Natural killer cell (primary cell): Measurements from ENCODE around the gene CBARP. TPM values are rescaled to one million over a fixed set of nuclear protein-coding genes. Genes with fewer than 3 reads are reported as not detected.

ENCODE experiments used
- ATAC-seq, 3 donors: fragments of 150-1000 bp in 2 of 3; fragments of 200-7000 bp in 1 of 3; cut with Tn5 transposase; 1 replicate in 1 of 3; 2 replicates in 2 of 3; pipeline ENCODE4 v1.10.0; 2021; ENCODE audit warnings: mild to moderate bottlenecking in 2 of 3, moderate library complexity in 2 of 3
- DNase-seq, 2 donors: peaks; one replicate each; pipeline versions ENCODE4 v3.0.0 to v3.0.0-alpha.2; 2013 to 2021; ENCODE audit warnings: mixed read lengths in 1 of 2
- H3K27ac ChIP-seq: one replicate; pipeline ENCODE4 v1.5.1; 2013; ENCODE audit warnings: mild to moderate bottlenecking, low read length
- H3K27me3 ChIP-seq: one replicate; pipeline ENCODE4 v1.6.1; 2013; ENCODE audit warnings: low read length; ENCODE audit not compliant: control insufficient read depth, insufficient read depth
- H3K36me3 ChIP-seq: one replicate; pipeline ENCODE4 v1.6.1; 2013; ENCODE audit warnings: low read length; ENCODE audit not compliant: control insufficient read depth, insufficient read depth
- H3K4me1 ChIP-seq: one replicate; pipeline ENCODE4 v1.6.1; 2013; ENCODE audit warnings: low read length; ENCODE audit not compliant: control insufficient read depth, insufficient read depth
- H3K4me3 ChIP-seq: one replicate; pipeline ENCODE4 v1.5.1; 2013; ENCODE audit warnings: low read length
- H3K9me3 ChIP-seq: one replicate; pipeline ENCODE4 v1.6.1; 2013; ENCODE audit warnings: low read length; ENCODE audit not compliant: control insufficient read depth, insufficient read depth
- H3K27ac Mint-ChIP-seq, 2 donors: one replicate each; pipeline ENCODE4 v1.8.0; 2022; ENCODE audit warnings: mild to moderate bottlenecking in 2 of 2, mixed read lengths in 2 of 2, moderate library complexity in 1 of 2
- H3K27me3 Mint-ChIP-seq, 2 donors: one replicate each; pipeline ENCODE4 v1.8.0; 2022; ENCODE audit warnings: low read depth in 2 of 2, mixed read lengths in 2 of 2
- H3K36me3 Mint-ChIP-seq: one replicate; pipeline ENCODE4 v1.8.0; 2022; ENCODE audit warnings: mixed read lengths
- H3K4me1 Mint-ChIP-seq, 2 donors: one replicate each; pipeline ENCODE4 v1.8.0; 2022; ENCODE audit warnings: mixed read lengths in 2 of 2
- H3K4me3 Mint-ChIP-seq: one replicate; pipeline ENCODE4 v1.8.0; 2022; ENCODE audit warnings: mild to moderate bottlenecking, moderate library complexity, mixed read lengths
- H3K9me3 Mint-ChIP-seq, 2 donors: one replicate each; pipeline ENCODE4 v1.8.0; 2022; ENCODE audit warnings: mixed read lengths in 2 of 2
- CTCF ChIP-seq: fragments of 200-600 bp; IDR thresholded peaks from one replicate; pipeline ENCODE4 v1.8.0; 2022; ENCODE audit warnings: antibody characterized with exemption
- WGBS: methylation state at CpG from one replicate; pipeline ENCODE4 v1.1.7; 2013; ENCODE audit warnings: missing lambda C conversion rate; ENCODE audit not compliant: insufficient coverage; 5-methylcytosine and 5-hydroxymethylcytosine counted together
- intact Hi-C: fragments of 100-400 bp; cut with micrococcal nuclease; formaldehyde crosslinking; loops from one replicate; pipeline ENCODE4 v1.14.2; 2022
- total RNA-seq, 4 donors: library from RNA; stranded (reverse); fragments of 120-200 nt in 1 of 4; gene quantifications; one replicate each; pipeline versions ENCODE4 v1.2.3 to v1.2.4, GENCODE V29; 2013 to 2022

CBARP gene
- total RNA-seq, 3 donors from 2014 or later (not counting 1 experiment from before 2014, with no cell fraction given), result 0.14 to 0.41 TPM; not detected in 1

GRCh38 chr19:1217366-1217765 is 20.4 kb downstream of the CBARP start:
- no peaks in the 10 kb centered on the region for H3K9me3 Mint-ChIP-seq
- H3K27me3 ChIP-seq, result no peaks in the 10 kb centered on the region
- DNase-seq, result no peak
- peaks cover 17% of the 10 kb centered on the region for H3K4me1 ChIP-seq
- WGBS, result 93% methylated on average over 15 of the region's 15 CpGs
- H3K9me3 ChIP-seq, result no peaks in the 10 kb centered on the region
- H3K4me3 ChIP-seq, result no peak overlapping the region
- no peaks in the 10 kb centered on the region for H3K36me3 Mint-ChIP-seq
- H3K27ac Mint-ChIP-seq, result no peak overlapping the region
- no peaks in the 10 kb centered on the region for H3K27me3 Mint-ChIP-seq
- H3K4me3 Mint-ChIP-seq, result no peak overlapping the region
- ATAC-seq, result no peak
- peaks cover 14% of the 10 kb centered on the region for H3K36me3 ChIP-seq
- intact Hi-C loops, result no loop called here
- TF ChIP-seq CTCF, result no peak
- peaks cover 12 to 14% of the 10 kb centered on the region in 2 donors for H3K4me1 Mint-ChIP-seq
- H3K27ac ChIP-seq, result no peak overlapping the region

GRCh38 chr19:1216756-1217155 is 21.0 kb downstream of the CBARP start:
- 88% methylated on average over 12 of the region's 12 CpGs for WGBS
- H3K4me3 Mint-ChIP-seq, result no peak overlapping the region
- Histone ChIP-seq H3K27me3 (no peaks in the 10 kb centered on the region), H3K27ac (no peak overlapping the region), H3K9me3 (no peaks in the 10 kb centered on the region), H3K4me1 (peaks cover 17% of the 10 kb centered on the region), H3K36me3 (peaks cover 13% of the 10 kb centered on the region), H3K4me3 (no peak overlapping the region)
- peaks cover 13 to 15% of the 10 kb centered on the region in 2 donors for H3K4me1 Mint-ChIP-seq
- H3K36me3 Mint-ChIP-seq, result no peaks in the 10 kb centered on the region
- TF ChIP-seq CTCF, result no peak
- no peaks in the 10 kb centered on the region for H3K9me3 Mint-ChIP-seq
- H3K27me3 Mint-ChIP-seq, result no peaks in the 10 kb centered on the region
- ATAC-seq (no peak), DNase-seq (no peak)
- intact Hi-C loops, result no loop called here
- H3K27ac Mint-ChIP-seq, result no peak overlapping the region

- Mint-ChIP-seq H3K9me3 (no peaks in the 10 kb centered on the region), H3K27me3 (no peaks in the 10 kb centered on the region), H3K36me3 (no peaks in the 10 kb centered on the region), H3K4me1 (peaks cover 17 to 19% of the 10 kb centered on the region in 2 donors), H3K4me3 (no peak overlapping the region), H3K27ac (no peak overlapping the region)
- DNase-seq (no peak), ATAC-seq (no peak)
- H3K36me3 ChIP-seq, result peaks cover 5% of the 10 kb centered on the region
- H3K4me1 ChIP-seq, result peaks cover 17% of the 10 kb centered on the region
- WGBS, result 95% methylated on average over 26 of the region's 26 CpGs
- no peaks in the 10 kb centered on the region for H3K9me3 ChIP-seq
- TF ChIP-seq CTCF, result no peak
- intact Hi-C loops, result no loop called here
- no peaks in the 10 kb centered on the region for H3K27me3 ChIP-seq
- no peak overlapping the region for H3K4me3 ChIP-seq
- H3K27ac ChIP-seq, result no peak overlapping the region
These were observed 22.7 kb downstream of the CBARP start for GRCh38 chr19:1214862-1215731.
